Mesenchymal stem cell (in vitro differentiated cells and primary cell): ENCODE data around the gene TMEM141.

Source experiments
- DNase-seq: peaks from one replicate; pipeline ENCODE4 v3.0.0-alpha.2; 2013
- H2AFZ ChIP-seq: one replicate; pipeline ENCODE4 v1.6.1; 2013; ENCODE audit warnings: low read depth, mild to moderate bottlenecking, control low read depth, inconsistent platforms, low read length, moderate library complexity
- H2AK5ac ChIP-seq: 2 replicates; pipeline ENCODE4 v1.6.1; 2013; ENCODE audit warnings: low read length, moderate library complexity, mild to moderate bottlenecking, inconsistent platforms; ENCODE audit not compliant: severe bottlenecking
- H2BK120ac ChIP-seq: one replicate; pipeline ENCODE4 v1.6.1; 2013; ENCODE audit warnings: low read depth, mild to moderate bottlenecking, inconsistent platforms, low read length, moderate library complexity
- H2BK12ac ChIP-seq, 2 experiments: one replicate each; pipeline ENCODE4 v1.6.1; 2013; ENCODE audit warnings: inconsistent platforms in 2 of 2, low read length in 2 of 2, mild to moderate bottlenecking in 2 of 2, moderate library complexity in 2 of 2, control low read depth in 1 of 2
- H2BK15ac ChIP-seq: one replicate; pipeline ENCODE4 v1.6.1; 2013; ENCODE audit warnings: mild to moderate bottlenecking, low read depth, inconsistent platforms; ENCODE audit not compliant: poor library complexity, severe bottlenecking
- H2BK5ac ChIP-seq: 2 replicates; pipeline ENCODE4 v1.6.1; 2013; ENCODE audit warnings: low read depth, mild to moderate bottlenecking, low read length, control low read depth, inconsistent platforms; ENCODE audit not compliant: poor library complexity, severe bottlenecking
- H3K14ac ChIP-seq, 2 experiments: one replicate each; pipeline ENCODE4 v1.6.1; 2013; ENCODE audit warnings: inconsistent platforms in 2 of 2, low read length in 2 of 2, control low read depth in 1 of 2, mild to moderate bottlenecking in 1 of 2, moderate library complexity in 1 of 2
- H3K18ac ChIP-seq, 2 experiments: one replicate each; pipeline ENCODE4 v1.6.1; 2013; ENCODE audit warnings: inconsistent platforms in 2 of 2, low read length in 2 of 2, control low read depth in 1 of 2, low read depth in 1 of 2, mild to moderate bottlenecking in 1 of 2
- H3K23ac ChIP-seq, 2 experiments: one replicate each; pipeline ENCODE4 v1.6.1; 2013; ENCODE audit warnings: inconsistent platforms in 2 of 2, low read length in 2 of 2, mild to moderate bottlenecking in 2 of 2, moderate library complexity in 2 of 2, control low read depth in 1 of 2
- H3K27ac ChIP-seq: 2 replicates; pipeline ENCODE4 v1.5.1; 2013; ENCODE audit warnings: mild to moderate bottlenecking, moderate library complexity, low read length, control low read depth, inconsistent platforms; ENCODE audit not compliant: poor library complexity, severe bottlenecking
- H3K27me3 ChIP-seq, 2 experiments: 2 replicates each; pipeline versions ENCODE4 v1.6.1 to v1.7.0; 2013; ENCODE audit warnings: low read length in 2 of 2, mild to moderate bottlenecking in 2 of 2, moderate library complexity in 2 of 2, control low read depth in 1 of 2, inconsistent platforms in 1 of 2; ENCODE audit not compliant: control insufficient read depth in 1 of 2, insufficient read depth in 1 of 2
- H3K36me3 ChIP-seq, 2 experiments: 2 replicates each; pipeline versions ENCODE4 v1.6.1 to v1.7.0; 2013; ENCODE audit warnings: low read length in 2 of 2, control low read depth in 1 of 2, inconsistent platforms in 1 of 2, low read depth in 1 of 2, mild to moderate bottlenecking in 1 of 2; ENCODE audit not compliant: insufficient read depth in 2 of 2, control insufficient read depth in 1 of 2
- H3K4ac ChIP-seq, 2 experiments: one replicate each; pipeline ENCODE4 v1.6.1; 2013; ENCODE audit warnings: inconsistent platforms in 2 of 2, low read length in 2 of 2, mild to moderate bottlenecking in 2 of 2, moderate library complexity in 2 of 2, control low read depth in 1 of 2, low read depth in 1 of 2
- H3K4me1 ChIP-seq: 2 replicates; pipeline ENCODE4 v1.6.1; 2013; ENCODE audit warnings: low read depth, low read length, control low read depth; ENCODE audit not compliant: control insufficient read depth, insufficient read depth
- H3K4me2 ChIP-seq: 2 replicates; pipeline ENCODE4 v1.6.1; 2013; ENCODE audit warnings: low read length, mild to moderate bottlenecking, inconsistent platforms; ENCODE audit not compliant: poor library complexity, severe bottlenecking
- H3K4me3 ChIP-seq, 2 experiments: 2 replicates each; pipeline versions ENCODE4 v1.5.1 to v1.7.0; 2013; ENCODE audit warnings: low read length in 2 of 2, mild to moderate bottlenecking in 2 of 2, control low read depth in 1 of 2, low read depth in 1 of 2; ENCODE audit not compliant: insufficient read depth in 1 of 2
- H3K79me1 ChIP-seq: replicated peaks from 2 replicates; pipeline ENCODE4 v1.6.1; 2013; ENCODE audit warnings: mild to moderate bottlenecking, control low read depth, low read length, inconsistent platforms; ENCODE audit not compliant: poor library complexity, severe bottlenecking
- H3K9ac ChIP-seq: 2 replicates; pipeline ENCODE4 v1.7.0; 2013; ENCODE audit warnings: mild to moderate bottlenecking, low read length, moderate library complexity
- H3K9me3 ChIP-seq: 2 replicates; pipeline ENCODE4 v1.7.0; 2013; ENCODE audit warnings: mild to moderate bottlenecking, low read length; ENCODE audit not compliant: control insufficient read depth
- H4K8ac ChIP-seq: one replicate; pipeline ENCODE4 v1.6.1; 2013; ENCODE audit warnings: inconsistent platforms, mild to moderate bottlenecking, low read length, moderate library complexity
- H4K91ac ChIP-seq: one replicate; pipeline ENCODE4 v1.6.1; 2013; ENCODE audit warnings: mild to moderate bottlenecking, low read length, inconsistent platforms
- WGBS: methylation state at CpG from one replicate; pipeline ENCODE4 v1.1.7; 2013; ENCODE audit warnings: mixed read lengths; 5-methylcytosine and 5-hydroxymethylcytosine counted together

TMEM141 gene

DNA sequence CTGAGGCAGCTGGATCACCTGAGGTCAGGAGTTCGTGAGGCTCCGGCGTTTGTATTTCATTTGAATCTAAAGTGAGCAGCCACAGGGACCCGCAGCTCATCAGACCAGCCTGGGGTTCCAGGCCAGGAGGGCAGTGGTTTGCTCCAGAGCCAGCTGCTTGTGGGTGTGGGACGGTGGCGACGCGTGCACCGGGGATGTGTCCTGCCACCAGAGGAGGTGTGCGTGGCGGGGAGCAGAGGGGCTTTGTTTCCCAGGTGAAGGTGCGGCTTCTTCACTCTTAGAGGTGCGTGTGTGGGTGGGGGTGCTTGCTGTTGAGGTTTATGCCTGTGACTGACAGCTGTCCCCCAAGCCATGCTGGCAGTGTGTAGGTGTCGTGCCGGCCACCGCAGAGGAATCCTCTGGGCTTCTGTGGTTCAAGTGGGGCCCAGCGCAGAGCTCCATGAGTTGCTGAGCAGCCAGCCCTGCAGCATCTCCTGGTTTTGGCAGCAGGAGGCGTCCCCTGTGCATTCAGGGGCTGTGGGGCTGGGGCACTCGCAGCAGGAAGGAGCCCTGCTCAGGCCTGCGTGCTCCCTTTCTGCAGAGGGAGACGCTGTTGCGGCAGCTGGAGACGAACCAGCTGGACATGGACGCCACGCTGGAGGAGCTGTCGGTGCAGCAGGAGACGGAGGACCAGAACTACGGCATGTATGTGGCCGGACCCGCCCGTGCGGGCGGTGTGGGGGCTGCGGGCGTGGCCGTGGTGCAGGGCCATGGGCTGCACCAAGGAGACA lies 44.2 kb downstream of the TMEM141 start:
- Histone ChIP-seq H4K8ac (no peak overlapping the region), H3K23ac (no peak overlapping the region), H4K91ac (no peak overlapping the region), H3K4ac (no peak overlapping the region), H2BK5ac (no peak overlapping the region), H3K79me1 (peaks cover 20% of the 10 kb centered on the region), H3K9me3 (no peaks in the 10 kb centered on the region), H3K14ac (no peak overlapping the region), H3K36me3 (peaks cover 42 to 84% of the 10 kb centered on the region in 2 experiments), H2BK15ac (no peak overlapping the region), H3K4me2 (no peak overlapping the region), H2AK5ac (no peak overlapping the region), H3K27me3 (no peaks in the 10 kb centered on the region), H2AFZ (no peak overlapping the region), H3K4me1 (peaks cover 20% of the 10 kb centered on the region), H3K27ac (no peak overlapping the region), H3K9ac (no peak overlapping the region), H3K18ac (no peak overlapping the region), H2BK12ac (no peak overlapping the region), H2BK120ac (no peak overlapping the region), H3K4me3 (no peak overlapping the region)
- 96% methylated on average over 34 of the region's 36 CpGs for WGBS
- DNase-seq: no peak

DNA sequence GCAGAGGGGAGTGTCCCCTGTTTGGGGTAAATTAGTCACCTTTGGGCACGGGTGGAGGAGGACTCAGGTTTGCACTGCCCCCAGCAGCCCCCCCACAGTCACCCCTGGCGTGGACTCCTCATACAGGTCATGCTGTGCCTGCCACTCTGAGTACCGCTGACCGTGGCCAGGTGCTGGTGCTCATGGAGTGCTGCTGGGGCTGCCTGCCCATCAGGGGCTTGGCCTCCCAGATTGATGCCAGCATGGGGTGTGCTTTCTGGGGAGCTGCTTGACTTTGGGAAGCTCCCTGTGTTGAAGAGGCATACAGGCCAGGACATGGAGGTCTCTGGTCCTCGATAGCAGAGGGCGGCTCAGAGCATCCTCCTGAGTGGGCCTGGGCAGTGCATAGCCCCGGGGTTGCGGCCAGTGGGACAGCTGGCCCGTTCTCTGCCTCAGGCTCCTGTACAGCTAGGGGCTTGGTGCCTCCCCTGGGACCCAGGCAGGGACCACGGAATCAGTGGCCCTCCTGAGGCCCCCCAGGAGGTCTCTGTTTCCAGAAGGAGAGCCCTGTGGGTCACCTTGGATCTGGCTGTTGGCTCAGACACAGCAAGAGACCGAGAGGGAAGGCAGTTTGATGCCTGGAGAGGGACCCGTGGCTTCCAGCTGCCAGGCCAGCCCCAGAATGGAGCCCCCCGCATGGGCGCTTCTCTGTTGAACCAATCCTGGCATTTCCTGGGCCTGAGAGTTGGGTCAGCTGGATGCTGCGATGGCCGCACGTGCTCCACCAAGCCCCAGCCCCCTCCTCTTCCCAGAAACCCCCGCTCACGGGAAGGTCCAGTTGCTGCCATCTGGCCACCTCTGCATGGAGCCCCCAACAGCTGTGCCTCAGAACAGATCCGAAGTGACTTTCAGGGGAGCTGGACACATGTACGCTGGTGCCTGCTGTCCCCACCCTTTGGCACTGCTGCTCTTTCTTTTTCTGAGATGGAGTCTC lies 45.1 kb downstream of the TMEM141 start:
- Histone ChIP-seq H3K4me2 (no peak overlapping the region), H2BK5ac (no peak overlapping the region), H2BK15ac (no peak overlapping the region), H3K14ac (no peak overlapping the region), H3K9me3 (no peaks in the 10 kb centered on the region), H3K4me3 (no peak overlapping the region), H2BK120ac (no peak overlapping the region), H3K36me3 (peaks cover 34 to 76% of the 10 kb centered on the region in 2 experiments), H2AK5ac (no peak overlapping the region), H3K79me1 (peaks cover 20% of the 10 kb centered on the region), H3K18ac (no peak overlapping the region), H3K9ac (no peak overlapping the region), H4K8ac (no peak overlapping the region), H3K27me3 (no peaks in the 10 kb centered on the region), H3K4ac (no peak overlapping the region), H4K91ac (no peak overlapping the region), H3K27ac (no peak overlapping the region), H3K23ac (no peak overlapping the region), H3K4me1 (peaks cover 28% of the 10 kb centered on the region), H2BK12ac (no peak overlapping the region), H2AFZ (no peak overlapping the region)
- no peak for DNase-seq
- WGBS: 91% methylated on average over 20 of the region's 21 CpGs

- DNase-seq: no peak
- WGBS: 94% methylated on average over 23 of the region's 27 CpGs
- Histone ChIP-seq H3K4ac (no peak overlapping the region), H3K36me3 (peaks cover 24 to 68% of the 10 kb centered on the region in 2 experiments), H3K9me3 (no peaks in the 10 kb centered on the region), H3K4me2 (no peak overlapping the region), H2AFZ (no peak overlapping the region), H4K91ac (no peak overlapping the region), H3K18ac (no peak overlapping the region), H3K9ac (no peak overlapping the region), H2BK12ac (no peak overlapping the region), H4K8ac (no peak overlapping the region), H2BK15ac (no peak overlapping the region), H3K27me3 (no peaks in the 10 kb centered on the region), H2BK120ac (no peak overlapping the region), H3K4me3 (no peak overlapping the region), H3K27ac (no peak overlapping the region), H2BK5ac (no peak overlapping the region), H3K79me1 (peaks cover 9% of the 10 kb centered on the region), H2AK5ac (no peak overlapping the region), H3K23ac (no peak overlapping the region), H3K4me1 (peaks cover 37% of the 10 kb centered on the region), H3K14ac (no peak overlapping the region)
Observed at GRCh38 chr9:136837146-136837855, 46.2 kb downstream of the TMEM141 start.
